ENCODE data around the gene LSM4. TPM values are rescaled to one million over a fixed set of nuclear protein-coding genes. Genes with fewer than 3 reads are reported as not detected.

Gene LSM4
- total RNA-seq, 1 donor from 2014 or later, result 170 TPM

GRCh38 chr19:18312092-18312534 lies 10.8 kb downstream of the LSM4 start:
- intact Hi-C loops (cut with micrococcal nuclease), result no loop called here

GRCh38 chr19:18311502-18312091 lies 11.3 kb downstream of the LSM4 start:
- intact Hi-C loops (cut with micrococcal nuclease), result no loop called here

GRCh38 chr19:18310966-18311365 lies 11.9 kb downstream of the LSM4 start:
- intact Hi-C loops (cut with micrococcal nuclease), result no loop called here

GRCh38 chr19:18310118-18310909 lies 12.6 kb downstream of the LSM4 start:
- intact Hi-C loops (cut with micrococcal nuclease), result no loop called here

- intact Hi-C loops (cut with micrococcal nuclease), result no loop called here
These were observed 13.3 kb downstream of the LSM4 start for GRCh38 chr19:18309525-18310064.

- intact Hi-C loops (cut with micrococcal nuclease), result no loop called here
These were observed 13.9 kb downstream of the LSM4 start for GRCh38 chr19:18308948-18309325.

GRCh38 chr19:18308051-18308947 lies 14.6 kb downstream of the LSM4 start:
- intact Hi-C loops (cut with micrococcal nuclease), result no loop called here

- intact Hi-C loops (cut with micrococcal nuclease), result no loop called here
These were observed 15.6 kb downstream of the LSM4 start for GRCh38 chr19:18307271-18307681.

- intact Hi-C loops (cut with micrococcal nuclease), result no loop called here
These were observed 16.0 kb downstream of the LSM4 start for GRCh38 chr19:18306888-18307260.

- intact Hi-C loops (cut with micrococcal nuclease), result no loop called here
These were observed 16.5 kb downstream of the LSM4 start for GRCh38 chr19:18306209-18306887.

GRCh38 chr19:18304458-18305310 lies 18.2 kb downstream of the LSM4 start:
- intact Hi-C loops (cut with micrococcal nuclease), result loop anchor here (1.0 kb wide), 4 partner anchors 10 to 25 kb away; partner anchors contain the start of gene LSM4

- intact Hi-C loops (cut with micrococcal nuclease), result loop anchor here (1.0 kb wide), 4 partner anchors 10 to 25 kb away; partner anchors contain the start of gene LSM4
These were observed 18.7 kb downstream of the LSM4 start for GRCh38 chr19:18304208-18304457.

GRCh38 chr19:18301718-18302111 lies 21.2 kb downstream of the LSM4 start:
- intact Hi-C loops (cut with micrococcal nuclease), result no loop called here

GRCh38 chr19:18300930-18301717 lies 21.8 kb downstream of the LSM4 start:
- intact Hi-C loops (cut with micrococcal nuclease), result no loop called here

- intact Hi-C loops (cut with micrococcal nuclease), result no loop called here
These were observed 23.2 kb downstream of the LSM4 start for GRCh38 chr19:18299654-18300053.

- intact Hi-C loops (cut with micrococcal nuclease), result no loop called here
These were observed 24.3 kb downstream of the LSM4 start for GRCh38 chr19:18298601-18299000.

- intact Hi-C loops (cut with micrococcal nuclease), result no loop called here
These were observed 25.6 kb downstream of the LSM4 start for GRCh38 chr19:18297308-18297707.

- intact Hi-C loops (cut with micrococcal nuclease), result no loop called here
These were observed 27.8 kb downstream of the LSM4 start for GRCh38 chr19:18295034-18295451.

GRCh38 chr19:18294467-18294864 lies 28.4 kb downstream of the LSM4 start:
- intact Hi-C loops (cut with micrococcal nuclease), result loop anchor here (1.0 kb wide), 1 partner anchor 10 kb away; no protein-coding TSS in a partner anchor
